GM23248 (cell line): ENCODE data around the gene KLHL3. TPM values are rescaled to one million over a fixed set of nuclear protein-coding genes. Genes with fewer than 3 reads are reported as not detected.

Experiments
- DNase-seq: peaks from one replicate; pipeline ENCODE4 v3.0.0-alpha.2; 2015
- H2AFZ ChIP-seq: fragments of 200-600 bp; sonication (generic); 2 replicates; pipeline ENCODE4 v1.6.1; 2016; ENCODE audit warnings: antibody characterized with exemption
- H3F3A ChIP-seq: fragments of 200-600 bp; sonication (generic); 2 replicates; pipeline ENCODE4 v1.6.1; 2016; ENCODE audit warnings: mild to moderate bottlenecking, antibody characterized with exemption, mixed run types; ENCODE audit not compliant: insufficient read depth
- H3K27ac ChIP-seq: fragments of 200-600 bp; sonication (generic); 2 replicates; pipeline ENCODE4 v1.5.1; 2016; ENCODE audit warnings: mild to moderate bottlenecking
- H3K27me3 ChIP-seq: fragments of 200-600 bp; sonication (generic); replicated peaks from 2 replicates; pipeline ENCODE4 v1.6.1; 2016; ENCODE audit warnings: mild to moderate bottlenecking; ENCODE audit not compliant: insufficient read depth
- H3K36me3 ChIP-seq: fragments of 200-600 bp; sonication (generic); 2 replicates; pipeline ENCODE4 v1.6.1; 2016; ENCODE audit warnings: low read depth, mild to moderate bottlenecking
- H3K4me1 ChIP-seq: fragments of 200-600 bp; sonication (generic); 2 replicates; pipeline ENCODE4 v1.6.1; 2016; ENCODE audit warnings: mild to moderate bottlenecking; ENCODE audit not compliant: insufficient read depth
- H3K4me2 ChIP-seq: fragments of 200-600 bp; sonication (generic); one replicate; pipeline ENCODE4 v1.6.1; 2016; ENCODE audit warnings: mild to moderate bottlenecking; ENCODE audit not compliant: unreplicated experiment
- H3K4me3 ChIP-seq: fragments of 200-600 bp; sonication (generic); 2 replicates; pipeline ENCODE4 v1.5.1; 2016; ENCODE audit warnings: mild to moderate bottlenecking
- H3K79me2 ChIP-seq: fragments of 200-600 bp; sonication (generic); 2 replicates; pipeline ENCODE4 v1.6.1; 2016; ENCODE audit warnings: mild to moderate bottlenecking; ENCODE audit not compliant: insufficient read depth
- H3K9ac ChIP-seq: fragments of 200-600 bp; sonication (generic); 2 replicates; pipeline ENCODE4 v1.6.1; 2016; ENCODE audit warnings: mild to moderate bottlenecking
- H3K9me2 ChIP-seq: fragments of 200-600 bp; sonication (generic); 2 replicates; pipeline ENCODE4 v1.6.1; 2016; ENCODE audit warnings: mixed run types, mild to moderate bottlenecking, moderate library complexity; ENCODE audit not compliant: insufficient read depth
- H3K9me3 ChIP-seq: fragments of 200-600 bp; sonication (generic); one replicate; pipeline ENCODE4 v1.6.1; 2017; ENCODE audit warnings: low read depth
- H4K20me1 ChIP-seq: fragments of 200-600 bp; sonication (generic); 2 replicates; pipeline ENCODE4 v1.6.0; 2016; ENCODE audit not compliant: insufficient read depth
- EZH2 ChIP-seq: fragments of 200-600 bp; sonication (generic); IDR thresholded peaks from 2 replicates; pipeline ENCODE4 v1.6.1; 2018; ENCODE audit warnings: antibody characterized with exemption, mild to moderate bottlenecking; ENCODE audit not compliant: insufficient read depth, poor library complexity, severe bottlenecking
- EZH2phosphoT487 ChIP-seq: fragments of 200-600 bp; sonication (generic); IDR thresholded peaks from 2 replicates; pipeline ENCODE4 v1.6.1; 2018; ENCODE audit warnings: antibody characterized with exemption, moderate library complexity, mild to moderate bottlenecking, low read depth; ENCODE audit not compliant: insufficient read depth
- WGBS, 2 experiments: methylation state at CpG; one replicate each; pipeline ENCODE4 v1.1.6; 2015 to 2017; ENCODE audit warnings: low lambda C conversion rate in 2 of 2, low coverage in 1 of 2; ENCODE audit errors: missing lambda C conversion rate in 2 of 2; 5-methylcytosine and 5-hydroxymethylcytosine counted together
- in situ Hi-C: fragments of 300-500 bp; cut with MboI; formaldehyde crosslinking; loops from 2 replicates; pipeline ENCODE4 v1.15.0; 2020
- polyA plus RNA-seq: library from polyadenylated mRNA; unstranded; fragments of >200 nt; fragmentation: Nextera tagmentation; extraction: Ambion mirVana; gene quantifications from 2 replicates; pipeline ENCODE4 v1.2.1, GENCODE V29; 2016
- total RNA-seq: library from RNA; depleted of rRNA; stranded (reverse); fragments of >200 nt; shearing (Covaris generic); gene quantifications from 2 replicates; pipeline ENCODE4 v1.2.3, GENCODE V29; 2014

Gene KLHL3
- total and polyA plus RNA-seq, 2 experiments from 2014 or later, result 1.1 to 1.3 TPM

GRCh38 chr5:137622850-137623249 is 113.0 kb downstream of the KLHL3 start:
- Histone ChIP-seq H3K27me3 (no peaks in the 10 kb centered on the region), H3F3A (peaks cover 42% of the 10 kb centered on the region), H3K79me2 (no peaks in the 10 kb centered on the region), H3K36me3 (no peaks in the 10 kb centered on the region), H3K4me1 (peaks cover 48% of the 10 kb centered on the region), H3K4me3 (no peak overlapping the region), H3K9me3 (no peaks in the 10 kb centered on the region), H2AFZ (no peak overlapping the region), H3K4me2 (peak overlapping the region; percentile 49), H3K9me2 (no peaks in the 10 kb centered on the region), H3K27ac (peak overlapping the region; percentile 82), H4K20me1 (no peaks in the 10 kb centered on the region), H3K9ac (peak overlapping the region; percentile 43)
- in situ Hi-C loops, result no loop called here
- peak; percentile 73 for DNase-seq
- WGBS, 2 experiments, result 70 to 80% methylated on average over 5 of the region's 5 CpGs
- no peak for TF ChIP-seq EZH2phosphoT487
- no peak for TF ChIP-seq EZH2

GRCh38 chr5:137621861-137622823 is 113.7 kb downstream of the KLHL3 start:
- TF ChIP-seq EZH2phosphoT487, result no peak
- H3K27ac ChIP-seq, result peak overlapping the region; percentile 82

GRCh38 chr5:137621306-137621705 is 114.6 kb downstream of the KLHL3 start:
- peaks cover 57% of the 10 kb centered on the region for H3K4me1 ChIP-seq
- H3F3A ChIP-seq, result peaks cover 42% of the 10 kb centered on the region
- no peaks in the 10 kb centered on the region for H4K20me1 ChIP-seq
- H3K9me3 ChIP-seq, result no peaks in the 10 kb centered on the region
- no peaks in the 10 kb centered on the region for H3K9me2 ChIP-seq
- 93% methylated on average over 3 of the region's 3 CpGs for WGBS, 2 experiments
- peak; percentile 25 for DNase-seq
- H2AFZ ChIP-seq, result no peak overlapping the region
- peak overlapping the region; percentile 54 for H3K4me2 ChIP-seq
- no peak overlapping the region for H3K4me3 ChIP-seq
- H3K79me2 ChIP-seq, result no peaks in the 10 kb centered on the region
- TF ChIP-seq EZH2phosphoT487 (no peak), EZH2 (no peak)
- H3K27me3 ChIP-seq, result no peaks in the 10 kb centered on the region
- no peaks in the 10 kb centered on the region for H3K36me3 ChIP-seq
- in situ Hi-C loops, result no loop called here
- H3K27ac ChIP-seq, result peak overlapping the region; percentile 82
- H3K9ac ChIP-seq, result peak overlapping the region; percentile 43

More at GRCh38 chr5:137621861-137622823, 113.7 kb downstream of the KLHL3 start:
- H3K36me3 ChIP-seq, result no peaks in the 10 kb centered on the region
- WGBS, 2 experiments, result 54 to 58% methylated on average over 10 of the region's 10 CpGs
- H3K4me2 ChIP-seq, result peak overlapping the region; percentile 54
- no peaks in the 10 kb centered on the region for H3K9me2 ChIP-seq
- H4K20me1 ChIP-seq, result no peaks in the 10 kb centered on the region
- in situ Hi-C loops, result no loop called here
- H3K4me3 ChIP-seq, result 0 out of 2 replicates have a peak overlapping the region, but pooled peaks have one; percentile 2
- no peaks in the 10 kb centered on the region for H3K27me3 ChIP-seq
- peaks cover 42% of the 10 kb centered on the region for H3F3A ChIP-seq
- peak; percentile 96 for DNase-seq
- H3K9me3 ChIP-seq, result no peaks in the 10 kb centered on the region
- no peaks in the 10 kb centered on the region for H3K79me2 ChIP-seq
- no peak overlapping the region for H2AFZ ChIP-seq
- peaks cover 55% of the 10 kb centered on the region for H3K4me1 ChIP-seq
- peak overlapping the region; percentile 43 for H3K9ac ChIP-seq

DNA sequence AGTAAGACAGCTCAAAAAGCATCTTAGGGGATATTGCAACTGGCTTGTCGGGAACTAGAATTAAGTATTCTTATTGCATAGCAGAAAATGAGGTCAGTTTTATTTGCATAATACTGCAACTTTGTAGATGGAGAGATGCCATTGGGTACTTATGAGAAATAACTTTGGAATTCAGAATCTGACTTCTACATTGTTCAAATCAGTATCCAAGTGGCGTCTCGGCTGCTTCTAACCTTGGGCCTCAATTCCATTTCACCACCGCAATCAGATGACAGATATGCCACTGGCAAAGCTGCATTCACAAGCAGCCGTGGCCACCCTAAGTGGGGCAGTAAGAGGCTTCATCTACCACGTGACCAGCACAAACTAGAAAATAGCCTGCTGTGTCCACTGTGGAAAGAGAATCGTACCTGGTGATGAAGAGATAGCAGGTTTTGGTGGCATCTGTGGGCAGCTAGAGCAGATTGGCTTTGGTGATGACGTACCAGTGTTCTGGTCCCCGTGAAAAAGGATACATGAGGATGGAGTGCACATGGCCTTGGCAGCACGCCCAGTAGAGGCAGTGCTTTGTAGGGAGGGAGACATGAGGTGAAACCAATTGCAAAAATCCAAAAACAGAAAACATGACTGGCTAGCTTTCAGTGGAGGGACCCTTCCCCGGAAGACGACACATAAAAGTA is 116.6 kb downstream of the KLHL3 start:
- DNase-seq, result peak; percentile 95

More for the DNA sequence above, 116.6 kb downstream of the KLHL3 start:
- Histone ChIP-seq H3F3A (peaks cover 42% of the 10 kb centered on the region), H3K9ac (peak overlapping the region; percentile 38; the same call in 1 of the 2 replicates), H3K9me2 (no peaks in the 10 kb centered on the region), H4K20me1 (no peaks in the 10 kb centered on the region), H3K9me3 (no peaks in the 10 kb centered on the region), H3K79me2 (no peaks in the 10 kb centered on the region), H3K4me2 (peak overlapping the region; percentile 73), H3K4me3 (0 out of 2 replicates have a peak overlapping the region, but pooled peaks have one; percentile 25), H3K36me3 (no peaks in the 10 kb centered on the region), H2AFZ (no peak overlapping the region), H3K4me1 (peaks cover 57% of the 10 kb centered on the region), H3K27ac (peak overlapping the region; percentile 78), H3K27me3 (no peaks in the 10 kb centered on the region)
- TF ChIP-seq EZH2 (no peak), EZH2phosphoT487 (no peak)
- WGBS, 2 experiments, result 2 to 4% methylated on average over 12 of the region's 12 CpGs
- in situ Hi-C loops, result no loop called here
